ENCODE results near the gene EEF1A1. TPM values are rescaled to one million over a fixed set of nuclear protein-coding genes. Genes with fewer than 3 reads are reported as not detected.

Gene EEF1A1
- total and polyA plus RNA-seq, 10 donors: 7,486 to 13,640 (median 9,400) TPM

DNA sequence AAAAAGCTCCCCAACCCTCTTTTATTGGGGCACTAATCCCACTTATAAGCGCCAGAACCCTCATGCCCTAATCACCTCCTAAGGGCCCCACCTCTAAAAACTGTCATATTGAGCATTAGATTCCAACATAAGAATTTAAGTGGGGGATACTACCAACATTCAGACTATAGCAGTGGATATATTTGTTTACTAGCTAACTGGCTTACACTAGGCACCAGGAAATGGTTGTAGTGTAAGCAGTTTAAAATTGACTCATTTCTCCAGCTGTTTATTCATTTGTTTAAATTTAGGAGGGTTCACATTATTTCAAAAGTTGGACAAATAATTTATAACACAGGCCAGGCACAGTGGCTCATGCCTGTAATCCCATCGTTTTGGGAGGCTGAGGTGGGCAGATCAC, 36.4 kb downstream of the EEF1A1 start:
- Histone ChIP-seq H3K4me3 (no peak overlapping the region), H3K27ac (no peak overlapping the region), H3K36me3 (peaks cover 2 to 100% (median 99%) of the 10 kb centered on the region in 6 donors), H3K27me3 (replicated peaks in 1 of 7) (no peaks in the 10 kb centered on the region), H3K4me1 (no peaks in the 10 kb centered on the region), H3K9me3 (no peaks in the 10 kb centered on the region)
- TF ChIP-seq POLR2A (IDR thresholded peaks at IDR 0.05) (no peak), POLR2AphosphoS5 (IDR thresholded peaks at IDR 0.05) (no peak)
- TF ChIP-seq, protein P1, sequence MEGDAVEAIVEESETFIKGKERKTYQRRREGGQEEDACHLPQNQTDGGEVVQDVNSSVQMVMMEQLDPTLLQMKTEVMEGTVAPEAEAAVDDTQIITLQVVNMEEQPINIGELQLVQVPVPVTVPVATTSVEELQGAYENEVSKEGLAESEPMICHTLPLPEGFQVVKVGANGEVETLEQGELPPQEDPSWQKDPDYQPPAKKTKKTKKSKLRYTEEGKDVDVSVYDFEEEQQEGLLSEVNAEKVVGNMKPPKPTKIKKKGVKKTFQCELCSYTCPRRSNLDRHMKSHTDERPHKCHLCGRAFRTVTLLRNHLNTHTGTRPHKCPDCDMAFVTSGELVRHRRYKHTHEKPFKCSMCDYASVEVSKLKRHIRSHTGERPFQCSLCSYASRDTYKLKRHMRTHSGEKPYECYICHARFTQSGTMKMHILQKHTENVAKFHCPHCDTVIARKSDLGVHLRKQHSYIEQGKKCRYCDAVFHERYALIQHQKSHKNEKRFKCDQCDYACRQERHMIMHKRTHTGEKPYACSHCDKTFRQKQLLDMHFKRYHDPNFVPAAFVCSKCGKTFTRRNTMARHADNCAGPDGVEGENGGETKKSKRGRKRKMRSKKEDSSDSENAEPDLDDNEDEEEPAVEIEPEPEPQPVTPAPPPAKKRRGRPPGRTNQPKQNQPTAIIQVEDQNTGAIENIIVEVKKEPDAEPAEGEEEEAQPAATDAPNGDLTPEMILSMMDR (IDR thresholded peaks at IDR 0.05 in 8 of 11, conservative IDR thresholded peaks at IDR 0.05 in 3 of 11): no peak
- no peak for DNase-seq
- 94 to 98% (median 96%) methylated on average over 2 of the region's 2 CpGs for WGBS, 5 donors
- intact Hi-C loops (cut with DNase I; ENCODE audit: low total_unique reads): no loop called here

DNA sequence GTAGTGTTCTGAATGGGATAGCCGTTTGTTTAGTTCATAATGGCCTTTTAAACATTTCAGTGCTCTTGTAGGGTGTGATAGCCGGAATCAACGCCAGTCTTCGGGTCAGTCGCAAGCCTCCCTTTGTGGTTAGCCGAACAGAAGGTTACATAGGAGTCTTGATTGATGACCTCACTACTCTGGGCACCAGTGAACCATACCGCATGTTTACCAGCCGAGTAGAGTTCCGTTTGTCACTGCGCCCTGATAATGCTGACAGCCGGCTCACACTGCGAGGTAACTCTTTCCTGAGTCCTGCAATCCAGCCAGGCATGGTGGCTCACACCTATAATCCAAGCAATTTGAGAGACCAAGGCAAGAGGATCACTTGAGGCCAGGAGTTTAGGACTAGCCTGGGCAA, 38.9 kb downstream of the EEF1A1 start:
- TF ChIP-seq POLR2A (IDR thresholded peaks at IDR 0.05): no peak
- TF ChIP-seq POLR2AphosphoS5 (IDR thresholded peaks at IDR 0.05): no peak
- TF ChIP-seq, protein P1 (IDR thresholded peaks at IDR 0.05 in 8 of 11, conservative IDR thresholded peaks at IDR 0.05 in 3 of 11): no peak
- H3K27me3 ChIP-seq (replicated peaks in 1 of 7): no peaks in the 10 kb centered on the region
- no peaks in the 10 kb centered on the region for H3K9me3 ChIP-seq
- no peak overlapping the region for H3K4me3 ChIP-seq
- peaks cover 0 to 100% (median 96%) of the 10 kb centered on the region in 6 donors for H3K36me3 ChIP-seq
- intact Hi-C loops (cut with DNase I; ENCODE audit: low total_unique reads): no loop called here
- no peak overlapping the region for H3K27ac ChIP-seq
- 92 to 95% (median 93%) methylated on average over 12 of the region's 12 CpGs for WGBS, 5 donors
- no peak for DNase-seq
- no peaks in the 10 kb centered on the region for H3K4me1 ChIP-seq

GRCh38 chr6:73477407-73477806, 43.4 kb downstream of the EEF1A1 start:
- Histone ChIP-seq H3K9me3 (no peaks in the 10 kb centered on the region), H3K27me3 (replicated peaks in 1 of 7) (no peaks in the 10 kb centered on the region), H3K4me3 (no peak overlapping the region), H3K36me3 (peaks cover 0 to 100% (median 95%) of the 10 kb centered on the region in 6 donors), H3K4me1 (peaks cover 0 to 17% (median 6%) of the 10 kb centered on the region in 6 donors), H3K27ac (no peak overlapping the region)
- WGBS, 5 donors: 97 to 100% (median 97%) methylated on average over 4 of the region's 4 CpGs
- intact Hi-C loops (cut with DNase I; ENCODE audit: low total_unique reads): no loop called here
- TF ChIP-seq, protein P1 (IDR thresholded peaks at IDR 0.05 in 8 of 11, conservative IDR thresholded peaks at IDR 0.05 in 3 of 11): no peak
- TF ChIP-seq POLR2A (IDR thresholded peaks at IDR 0.05): no peak
- no peak for TF ChIP-seq POLR2AphosphoS5 (IDR thresholded peaks at IDR 0.05)
- no peak for DNase-seq

- Histone ChIP-seq H3K4me1 (peaks cover 0 to 24% (median 12%) of the 10 kb centered on the region in 6 donors), H3K27ac (no peak overlapping the region), H3K9me3 (no peaks in the 10 kb centered on the region), H3K27me3 (replicated peaks in 1 of 7) (no peaks in the 10 kb centered on the region), H3K4me3 (no peak overlapping the region), H3K36me3 (peaks cover 0 to 100% (median 88%) of the 10 kb centered on the region in 6 donors)
- intact Hi-C loops (cut with DNase I; ENCODE audit: low total_unique reads): no loop called here
- no peak for DNase-seq
- WGBS, 5 donors: 87 to 96% (median 94%) methylated on average over 10 of the region's 10 CpGs
- TF ChIP-seq, protein P1 (IDR thresholded peaks at IDR 0.05 in 8 of 11, conservative IDR thresholded peaks at IDR 0.05 in 3 of 11): no peak
- TF ChIP-seq POLR2AphosphoS5 (IDR thresholded peaks at IDR 0.05) (no peak), POLR2A (IDR thresholded peaks at IDR 0.05) (no peak)
Observed at GRCh38 chr6:73476723-73477122, 44.1 kb downstream of the EEF1A1 start.
